EL (cell line): ENCODE measurements around the gene ZNF423.
A peak's percentile ranks its signal among the peaks of the same experiment; 100 is the strongest.
"Not testable (repeated sequence)": the region's sequence is repeated elsewhere in the genome, so short reads cannot be mapped to it uniquely, and the experiment has no call there.

Experiments
- DNase-seq: peaks from one replicate; pipeline ENCODE4 v3.0.0-alpha.2; 2016

The ZNF423 gene

GRCh38 chr16:49566432-49566831 lies 289.5 kb downstream of the ZNF423 start:
- no peak for DNase-seq

DNA sequence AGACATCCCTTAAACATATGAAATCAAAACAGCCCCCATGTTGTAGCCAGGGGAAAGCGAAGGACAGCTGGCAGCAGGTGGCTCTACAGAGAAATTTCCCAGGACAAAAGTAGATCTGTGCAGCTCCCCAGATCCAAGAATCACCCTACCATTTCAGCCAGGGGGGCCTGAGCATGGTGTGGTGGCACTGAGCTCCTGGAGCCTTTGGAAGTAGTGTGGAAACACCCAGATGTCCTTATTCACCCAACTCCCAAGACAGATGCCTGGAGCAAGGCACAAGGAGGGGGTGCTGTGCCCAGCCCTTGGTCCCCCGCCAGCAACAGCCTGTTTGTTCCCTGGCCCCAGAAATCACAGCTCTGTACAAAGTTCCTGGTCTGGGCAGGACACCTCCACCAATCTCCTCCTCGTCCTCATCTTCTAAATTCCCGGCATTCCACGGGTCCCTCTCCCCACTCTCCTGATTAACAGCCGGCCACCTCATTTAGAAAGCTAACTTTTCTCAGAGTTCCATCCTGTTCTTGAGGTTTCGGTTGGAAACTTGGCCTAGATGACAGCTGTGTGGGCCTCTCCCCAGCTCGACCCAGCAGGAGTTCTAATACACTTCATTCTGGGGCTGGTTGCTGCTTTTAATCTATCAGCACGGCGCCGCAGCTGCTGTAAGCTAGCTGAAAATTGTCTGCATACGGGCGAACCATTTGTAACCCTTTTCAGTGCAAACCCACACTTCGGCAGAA lies 291.2 kb downstream of the ZNF423 start:
- DNase-seq, result no peak

DNA sequence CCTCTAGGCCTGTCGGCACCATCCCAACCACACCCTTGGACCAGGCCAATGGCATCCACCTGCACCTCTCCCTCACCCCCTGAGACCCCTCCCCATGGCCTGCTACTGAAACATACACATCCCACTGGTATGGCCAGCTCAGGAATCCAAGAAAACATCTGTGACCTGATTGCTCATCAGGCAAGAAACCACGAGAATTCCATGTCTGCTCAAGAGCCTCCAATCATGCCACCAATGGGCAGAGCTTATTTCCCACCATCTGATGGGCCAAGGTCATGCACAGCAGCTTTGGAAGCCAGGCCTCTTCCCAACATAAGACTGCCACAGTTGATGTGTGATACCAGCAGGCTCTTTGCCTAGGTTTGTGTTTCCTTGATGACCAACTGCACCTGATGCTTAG lies 292.2 kb downstream of the ZNF423 start:
- peak; percentile 2 for DNase-seq

GRCh38 chr16:49562894-49563293 lies 293.0 kb downstream of the ZNF423 start:
- DNase-seq, result not testable (repeated sequence)

GRCh38 chr16:49562228-49562627 lies 293.7 kb downstream of the ZNF423 start:
- no peak for DNase-seq

DNA sequence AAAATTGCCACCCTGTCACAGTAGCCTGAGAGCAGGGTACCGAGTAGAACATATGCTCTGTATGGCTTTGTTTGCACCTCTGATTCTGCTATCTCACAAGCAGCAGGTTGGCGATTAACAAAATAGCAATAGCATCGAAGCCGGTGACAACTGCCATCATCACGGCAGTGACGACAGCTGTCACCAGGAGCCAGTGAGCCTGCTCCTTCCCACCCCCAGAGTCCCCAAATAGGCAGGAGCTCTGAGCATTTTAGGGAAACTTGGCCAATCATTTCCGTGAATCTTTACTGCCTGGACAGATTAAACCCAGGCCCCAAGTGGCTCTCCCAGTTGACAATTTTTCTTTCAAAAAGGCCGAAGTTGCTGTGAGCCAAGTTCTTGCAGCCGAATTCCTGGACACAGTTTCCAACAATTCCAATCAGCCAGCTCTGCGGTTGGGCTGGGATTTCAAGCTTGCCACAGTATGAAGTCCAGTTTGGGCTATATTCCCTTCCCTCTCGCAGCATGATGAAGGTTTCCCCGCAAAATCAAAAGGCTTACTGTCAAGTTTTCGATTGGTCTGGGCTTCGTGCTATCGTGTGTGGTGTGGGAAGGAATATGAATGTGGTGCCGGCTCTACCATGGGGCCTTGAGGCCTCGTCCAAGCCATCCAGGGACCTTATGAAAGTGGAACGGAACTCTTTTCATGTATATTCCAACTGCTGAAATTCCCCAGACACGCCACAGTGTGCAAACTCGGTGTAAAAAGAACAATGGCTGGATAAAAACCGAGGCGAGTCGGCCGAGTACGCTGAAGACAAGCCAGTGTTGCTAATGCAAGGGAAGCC lies 295.7 kb downstream of the ZNF423 start:
- no peak for DNase-seq

GRCh38 chr16:49559242-49559641 lies 296.7 kb downstream of the ZNF423 start:
- no peak for DNase-seq

- DNase-seq, result no peak
Observed at GRCh38 chr16:49558451-49558850, 297.5 kb downstream of the ZNF423 start.

DNA sequence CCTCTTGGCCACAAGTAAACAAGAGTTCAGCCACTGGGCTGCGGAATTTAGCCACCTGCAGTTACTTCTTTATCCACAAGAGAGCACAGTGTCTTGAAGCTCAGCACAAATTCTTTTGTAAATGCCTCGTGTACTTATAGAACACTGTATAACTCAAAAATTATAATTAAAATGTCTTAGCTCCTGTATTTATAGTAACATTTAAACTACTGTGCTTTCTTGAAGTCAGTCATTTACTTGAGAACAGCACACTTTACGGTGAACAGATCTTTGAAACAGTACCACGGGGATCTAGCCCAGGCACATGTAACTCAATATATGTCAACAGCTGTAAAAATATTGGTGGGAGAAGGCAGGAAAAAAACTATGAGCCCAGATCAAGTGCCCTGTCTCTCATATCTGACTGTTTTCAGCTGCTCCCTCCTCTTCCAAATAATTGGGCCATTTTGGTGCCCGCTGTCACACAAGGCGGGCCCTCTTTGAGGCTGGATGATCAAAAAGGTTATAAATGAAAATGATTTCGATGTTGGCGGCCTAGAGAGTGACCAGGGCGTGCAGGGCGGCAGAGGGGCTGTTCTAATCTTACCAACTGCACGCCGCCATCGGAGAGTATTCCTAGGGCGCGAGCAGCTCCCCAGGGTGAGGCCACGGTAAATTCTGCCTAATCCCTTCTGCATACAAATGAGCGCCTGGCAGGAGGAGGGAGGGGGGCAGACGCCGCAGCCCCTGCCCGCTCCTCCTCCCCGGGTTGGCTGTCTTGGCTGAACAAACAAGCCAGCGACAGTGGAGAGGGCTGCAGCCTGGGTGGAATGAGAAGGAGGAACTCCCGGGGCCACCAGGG lies 299.1 kb downstream of the ZNF423 start:
- no peak for DNase-seq

DNA sequence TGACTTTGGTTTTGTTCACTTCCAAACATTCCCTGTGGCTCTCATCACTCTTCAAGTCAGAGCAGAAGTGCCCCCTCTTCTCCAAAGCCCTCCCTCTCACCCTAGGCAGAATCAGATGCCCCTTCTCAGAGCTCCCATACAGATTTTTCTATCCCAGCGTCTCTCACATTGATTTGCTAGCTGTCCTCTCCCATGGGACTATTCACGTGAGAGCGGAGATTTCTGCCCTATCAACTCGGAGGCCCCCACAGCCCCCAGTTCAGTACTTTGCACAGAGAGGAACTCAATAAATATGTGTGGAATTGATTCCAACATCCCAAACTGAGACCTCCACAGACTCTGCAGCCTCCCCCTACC lies 299.7 kb downstream of the ZNF423 start:
- no peak for DNase-seq

GRCh38 chr16:49554681-49555080 lies 301.2 kb downstream of the ZNF423 start:
- DNase-seq, result no peak

DNA sequence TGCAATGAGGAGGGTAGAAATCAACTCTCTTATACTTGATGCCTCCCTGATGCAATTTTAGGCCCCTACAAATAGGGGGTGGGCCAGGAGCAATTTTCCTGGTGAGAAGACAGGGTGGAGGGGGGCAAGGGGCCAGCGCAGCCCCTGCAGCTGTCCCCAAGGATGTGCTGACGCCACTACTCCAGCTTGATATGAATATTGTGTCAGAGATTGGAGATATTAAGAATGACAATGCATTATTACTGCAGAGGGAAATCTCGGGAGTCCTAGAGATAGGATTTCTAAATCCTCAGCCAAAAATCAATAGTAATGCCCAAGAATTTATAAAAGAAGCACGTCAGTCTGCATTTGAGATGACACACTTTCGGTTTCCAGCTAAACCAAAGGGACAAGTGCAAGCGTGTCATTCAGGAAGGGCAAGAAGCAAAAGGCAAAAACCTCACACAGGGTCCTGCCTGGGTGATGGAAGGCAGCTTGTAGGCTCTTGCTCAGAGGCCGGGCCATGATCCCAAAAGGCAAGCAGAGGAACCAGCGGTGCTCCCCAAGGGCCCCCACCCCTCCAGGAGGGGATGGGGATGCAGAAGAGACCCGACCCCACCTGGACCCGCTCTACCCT lies 303.5 kb downstream of the ZNF423 start:
- no peak for DNase-seq

GRCh38 chr16:49550666-49551065 lies 305.2 kb downstream of the ZNF423 start:
- DNase-seq, result no peak

DNA sequence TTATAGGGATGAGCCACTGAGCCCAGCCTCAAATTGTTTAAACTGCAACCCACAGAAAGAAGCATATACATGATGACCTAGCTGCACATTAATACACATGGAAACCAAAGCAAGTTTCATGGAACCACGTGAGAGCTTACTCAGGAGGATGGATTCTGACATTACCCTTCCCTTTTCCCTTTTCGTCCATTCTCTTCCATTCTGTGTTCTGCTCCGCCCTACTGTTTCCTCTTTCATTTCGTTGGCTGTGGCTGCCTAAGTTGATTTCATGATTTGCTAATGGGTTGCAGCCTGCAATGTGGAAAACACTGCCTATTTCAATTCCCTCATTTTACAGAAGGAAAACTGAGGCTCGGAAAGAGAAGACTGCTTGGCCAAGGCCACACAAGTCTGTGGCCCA lies 305.8 kb downstream of the ZNF423 start:
- no peak for DNase-seq

DNA sequence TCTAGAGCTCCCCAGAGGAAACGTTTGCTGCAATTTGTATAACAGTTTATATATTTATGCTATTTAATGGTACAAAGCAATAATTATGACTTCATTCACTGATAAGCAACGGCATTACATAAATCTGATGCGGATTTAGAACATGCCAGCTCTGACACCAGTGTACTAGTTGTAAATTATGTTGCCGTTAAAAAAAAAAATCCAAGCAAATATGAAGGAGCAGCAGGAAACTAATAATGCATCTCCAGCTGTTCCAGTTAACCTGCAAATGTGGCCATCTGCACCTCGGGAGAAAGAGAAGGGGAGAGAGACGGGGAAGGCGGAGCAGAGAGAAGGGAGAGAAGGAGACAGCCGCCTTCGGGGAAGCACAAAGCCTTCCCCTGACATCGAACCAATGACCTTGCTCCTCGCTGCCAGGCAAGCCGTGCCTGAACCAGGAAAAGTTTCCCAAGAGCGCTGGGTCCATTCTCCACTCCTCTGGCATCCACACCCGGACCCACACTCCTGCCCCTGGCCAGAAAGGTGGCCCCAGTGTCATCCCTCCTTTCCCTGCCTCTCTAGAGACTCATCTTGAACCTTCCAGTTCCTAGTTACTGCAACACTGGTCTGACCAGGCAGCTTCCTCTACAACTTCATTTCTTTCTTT lies 307.5 kb downstream of the ZNF423 start:
- no peak for DNase-seq

DNA sequence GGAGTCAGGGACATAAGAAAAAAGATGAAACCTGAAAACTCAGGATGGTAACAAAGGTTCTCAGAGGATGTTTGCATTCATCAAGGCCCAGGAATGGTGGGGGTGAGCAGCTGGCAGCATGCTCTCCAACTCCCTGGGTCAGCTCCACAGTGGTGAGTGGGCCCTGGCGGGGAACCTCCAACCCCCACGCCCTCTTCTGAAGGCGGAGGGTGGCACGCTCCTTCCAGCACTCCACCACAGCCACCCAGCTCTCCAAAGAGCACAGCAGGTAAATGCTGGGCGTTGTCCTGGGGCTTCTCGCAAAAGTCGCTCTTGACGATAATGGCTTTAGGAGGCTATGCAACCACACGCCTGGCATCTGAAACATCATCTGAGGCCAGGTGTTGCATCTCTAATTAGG lies 308.5 kb downstream of the ZNF423 start:
- DNase-seq, result no peak

DNA sequence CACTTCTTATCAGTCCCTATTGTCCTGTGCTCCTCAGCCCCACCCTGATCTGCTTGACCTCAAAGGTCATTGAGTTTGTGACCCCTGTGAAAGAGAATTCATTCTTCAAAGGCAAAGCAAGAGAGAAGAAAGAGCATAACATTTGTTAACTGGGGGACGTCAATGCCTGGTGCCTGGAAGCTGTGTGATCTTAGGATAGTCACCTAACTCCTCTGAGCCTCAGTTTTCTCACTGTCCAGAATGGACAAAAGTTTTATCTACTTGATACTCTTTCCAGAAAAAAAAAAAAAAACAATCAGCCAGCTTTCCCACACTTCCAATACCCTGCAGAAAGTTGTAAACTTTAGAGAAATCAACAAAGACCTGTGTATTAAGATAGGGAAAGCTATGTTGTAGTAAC lies 309.2 kb downstream of the ZNF423 start:
- no peak for DNase-seq

GRCh38 chr16:49545741-49546448 lies 310.0 kb downstream of the ZNF423 start:
- no peak for DNase-seq

DNA sequence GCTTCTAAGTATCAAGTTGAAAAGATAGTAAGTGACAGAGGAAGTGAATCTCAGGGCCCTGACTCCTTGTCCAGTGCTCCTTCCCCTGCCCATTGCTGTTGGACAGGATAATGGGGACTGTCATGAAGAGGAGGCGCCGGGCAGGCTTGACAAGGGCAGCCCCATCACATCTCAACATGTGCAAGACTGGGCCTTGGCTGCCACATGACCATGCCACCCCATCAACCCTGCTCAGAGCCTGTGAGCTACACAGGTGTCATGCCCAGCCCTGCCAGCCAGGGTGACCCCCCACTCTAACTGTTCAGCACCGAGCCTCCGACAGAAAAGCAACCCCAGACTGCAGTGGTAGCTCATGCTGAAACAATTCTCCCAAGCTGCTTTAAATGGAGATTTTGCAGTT lies 310.7 kb downstream of the ZNF423 start:
- no peak for DNase-seq

DNA sequence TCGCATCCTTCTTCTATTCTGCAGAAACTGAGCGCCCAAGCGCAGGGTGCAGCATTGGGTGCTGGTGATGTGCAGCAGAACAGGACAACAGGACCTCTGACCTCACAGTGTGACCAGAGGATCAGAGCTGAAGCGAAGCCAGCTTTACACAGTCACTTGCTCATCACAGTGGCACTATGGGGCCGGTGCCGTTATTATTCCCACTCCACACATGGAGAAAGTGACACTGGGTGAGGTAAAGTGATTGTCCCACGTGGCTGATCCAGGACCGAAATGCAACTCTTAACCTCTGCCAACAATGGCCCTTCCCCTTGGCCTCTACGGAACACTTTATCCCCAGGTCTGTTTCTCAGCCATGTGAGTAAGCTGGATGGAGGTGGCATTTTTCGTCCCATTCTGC lies 311.1 kb downstream of the ZNF423 start:
- DNase-seq, result no peak

GRCh38 chr16:49543631-49543946 lies 312.3 kb downstream of the ZNF423 start:
- DNase-seq, result no peak
